ENCODE measurements around the gene SPOCK2.

DNA sequence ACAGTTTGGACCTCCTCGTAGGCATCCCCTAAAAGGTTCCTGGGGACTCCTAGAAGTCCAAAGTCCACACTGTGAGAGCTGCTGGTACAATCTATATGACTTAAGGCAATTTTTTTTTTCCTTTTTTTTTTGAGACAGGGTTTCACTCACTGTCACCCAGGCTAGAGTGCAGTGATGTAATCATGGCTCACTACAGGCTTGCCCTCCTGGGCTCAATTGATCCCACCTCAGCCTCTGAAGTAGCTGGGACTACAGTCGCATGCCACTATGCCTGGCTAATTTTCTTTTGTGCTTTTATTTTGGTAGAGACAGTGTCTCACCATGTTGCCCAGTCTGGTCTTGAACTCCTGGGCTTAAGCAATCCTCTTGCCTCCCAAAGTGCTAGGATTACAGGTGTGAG, 4.6 kb upstream of the SPOCK2 start:
- TF ChIP-seq, protein P1, sequence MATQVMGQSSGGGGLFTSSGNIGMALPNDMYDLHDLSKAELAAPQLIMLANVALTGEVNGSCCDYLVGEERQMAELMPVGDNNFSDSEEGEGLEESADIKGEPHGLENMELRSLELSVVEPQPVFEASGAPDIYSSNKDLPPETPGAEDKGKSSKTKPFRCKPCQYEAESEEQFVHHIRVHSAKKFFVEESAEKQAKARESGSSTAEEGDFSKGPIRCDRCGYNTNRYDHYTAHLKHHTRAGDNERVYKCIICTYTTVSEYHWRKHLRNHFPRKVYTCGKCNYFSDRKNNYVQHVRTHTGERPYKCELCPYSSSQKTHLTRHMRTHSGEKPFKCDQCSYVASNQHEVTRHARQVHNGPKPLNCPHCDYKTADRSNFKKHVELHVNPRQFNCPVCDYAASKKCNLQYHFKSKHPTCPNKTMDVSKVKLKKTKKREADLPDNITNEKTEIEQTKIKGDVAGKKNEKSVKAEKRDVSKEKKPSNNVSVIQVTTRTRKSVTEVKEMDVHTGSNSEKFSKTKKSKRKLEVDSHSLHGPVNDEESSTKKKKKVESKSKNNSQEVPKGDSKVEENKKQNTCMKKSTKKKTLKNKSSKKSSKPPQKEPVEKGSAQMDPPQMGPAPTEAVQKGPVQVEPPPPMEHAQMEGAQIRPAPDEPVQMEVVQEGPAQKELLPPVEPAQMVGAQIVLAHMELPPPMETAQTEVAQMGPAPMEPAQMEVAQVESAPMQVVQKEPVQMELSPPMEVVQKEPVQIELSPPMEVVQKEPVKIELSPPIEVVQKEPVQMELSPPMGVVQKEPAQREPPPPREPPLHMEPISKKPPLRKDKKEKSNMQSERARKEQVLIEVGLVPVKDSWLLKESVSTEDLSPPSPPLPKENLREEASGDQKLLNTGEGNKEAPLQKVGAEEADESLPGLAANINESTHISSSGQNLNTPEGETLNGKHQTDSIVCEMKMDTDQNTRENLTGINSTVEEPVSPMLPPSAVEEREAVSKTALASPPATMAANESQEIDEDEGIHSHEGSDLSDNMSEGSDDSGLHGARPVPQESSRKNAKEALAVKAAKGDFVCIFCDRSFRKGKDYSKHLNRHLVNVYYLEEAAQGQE (IDR thresholded peaks at IDR 0.05; ENCODE audit: insufficient read depth in 1 of 2, low read depth in 2 of 2, low read length in 2 of 2), result no peak
- TF ChIP-seq POLR2AphosphoS5 (IDR thresholded peaks at IDR 0.05; ENCODE audit: low read depth, low read length) (no peak), SIN3A (IDR thresholded peaks at IDR 0.05; ENCODE audit: borderline replicate concordance, insufficient read depth, low read length) (no peak), TAF1 (IDR thresholded peaks at IDR 0.05; ENCODE audit: borderline replicate concordance, insufficient read depth, low read length) (no peak)

All from PFSK-1 (cell line).